D721Med (cell line): ENCODE data around the gene RCC2.

Source experiments
- DNase-seq: peaks from one replicate; pipeline ENCODE4 v3.0.0; 2011; ENCODE audit warnings: low spot score; ENCODE audit not compliant: insufficient read length
- FAIRE-seq: peaks from 2 replicates; lab custom pipeline; 2011; peaks lifted over from hg19 to GRCh38; lab: Jason Lieb, UNC
- TF ChIP-seq, protein P1 (sequence below): IDR thresholded peaks from 2 replicates; pipeline ENCODE4 v1.5.1; 2012; ENCODE audit warnings: mild to moderate bottlenecking, control low read depth; ENCODE audit not compliant: insufficient read depth; ENCODE audit errors: missing control alignments

RCC2 gene

DNA sequence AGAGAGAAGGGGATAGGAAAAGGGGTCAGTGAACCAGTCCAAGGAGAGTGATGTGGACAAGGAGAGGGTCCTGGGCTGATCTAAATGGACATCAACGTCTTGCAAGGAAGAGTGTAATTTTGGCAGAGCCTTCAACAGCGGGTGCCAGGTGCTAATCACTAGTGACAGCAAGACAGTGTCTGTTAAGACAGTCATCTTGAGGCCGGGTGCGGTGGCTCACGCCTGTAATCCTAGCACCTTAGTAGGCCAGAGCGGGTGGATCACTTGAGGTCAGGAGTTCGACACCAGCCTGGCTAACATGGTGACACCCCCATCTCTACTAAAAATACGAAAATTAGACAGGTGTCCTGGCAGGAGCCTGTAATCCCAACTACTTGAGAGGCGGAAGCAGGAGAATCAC is 79.7 kb downstream of the RCC2 start:
- TF ChIP-seq, protein P1, sequence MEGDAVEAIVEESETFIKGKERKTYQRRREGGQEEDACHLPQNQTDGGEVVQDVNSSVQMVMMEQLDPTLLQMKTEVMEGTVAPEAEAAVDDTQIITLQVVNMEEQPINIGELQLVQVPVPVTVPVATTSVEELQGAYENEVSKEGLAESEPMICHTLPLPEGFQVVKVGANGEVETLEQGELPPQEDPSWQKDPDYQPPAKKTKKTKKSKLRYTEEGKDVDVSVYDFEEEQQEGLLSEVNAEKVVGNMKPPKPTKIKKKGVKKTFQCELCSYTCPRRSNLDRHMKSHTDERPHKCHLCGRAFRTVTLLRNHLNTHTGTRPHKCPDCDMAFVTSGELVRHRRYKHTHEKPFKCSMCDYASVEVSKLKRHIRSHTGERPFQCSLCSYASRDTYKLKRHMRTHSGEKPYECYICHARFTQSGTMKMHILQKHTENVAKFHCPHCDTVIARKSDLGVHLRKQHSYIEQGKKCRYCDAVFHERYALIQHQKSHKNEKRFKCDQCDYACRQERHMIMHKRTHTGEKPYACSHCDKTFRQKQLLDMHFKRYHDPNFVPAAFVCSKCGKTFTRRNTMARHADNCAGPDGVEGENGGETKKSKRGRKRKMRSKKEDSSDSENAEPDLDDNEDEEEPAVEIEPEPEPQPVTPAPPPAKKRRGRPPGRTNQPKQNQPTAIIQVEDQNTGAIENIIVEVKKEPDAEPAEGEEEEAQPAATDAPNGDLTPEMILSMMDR, result no peak
- DNase-seq (no peak), FAIRE-seq (no peak)

DNA sequence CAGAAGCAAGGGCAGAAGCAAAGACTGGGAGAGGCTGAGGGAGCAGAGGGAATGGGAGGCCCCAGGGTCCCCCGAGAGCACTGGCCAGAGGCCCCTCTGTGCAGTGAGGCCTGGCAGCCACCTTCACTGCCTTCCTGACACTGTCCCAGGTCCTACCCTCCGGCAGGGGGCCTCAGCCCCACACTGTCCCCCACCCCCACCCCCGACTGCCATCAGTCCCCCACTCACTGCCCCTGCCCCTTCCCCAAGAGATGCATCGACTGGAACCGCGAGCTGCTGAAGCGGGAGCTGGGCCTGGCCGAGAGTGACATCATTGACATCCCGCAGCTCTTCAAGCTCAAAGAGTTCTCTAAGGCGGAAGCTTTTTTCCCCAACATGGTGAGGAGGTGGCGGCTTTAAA is 80.4 kb downstream of the RCC2 start:
- TF ChIP-seq, protein P1, result no peak
- DNase-seq (no peak), FAIRE-seq (no peak)

DNA sequence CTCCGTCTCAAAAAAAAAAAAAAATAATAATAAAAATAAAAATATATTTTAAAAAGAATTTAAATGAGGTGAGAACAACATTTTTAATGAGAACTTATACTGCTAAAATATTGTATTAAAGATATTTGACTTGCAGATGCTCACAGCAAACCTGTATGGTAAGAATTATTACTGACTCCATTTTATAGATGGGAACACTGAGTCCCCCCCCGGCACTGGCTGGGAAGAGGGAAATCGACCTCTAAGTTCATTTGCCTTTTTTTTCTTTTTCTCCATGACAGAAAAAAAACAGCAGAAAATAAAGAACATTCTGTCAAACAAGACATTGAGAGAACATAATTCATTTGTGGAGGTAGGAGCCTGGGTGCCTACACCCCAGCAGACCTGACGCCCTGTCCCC is 80.9 kb downstream of the RCC2 start:
- TF ChIP-seq, protein P1, result no peak
- DNase-seq, result no peak
- FAIRE-seq, result no peak
